Peyer's patch (tissue), 4 donors: ENCODE measurements around the gene CSRP2.

Experiments used
- POLR2A ChIP-seq, 2 donors: fragments of 450-650 bp; IDR thresholded peaks; one replicate each; pipeline ENCODE4 v1.5.1; 2017; ENCODE audit warnings: antibody characterized with exemption in 2 of 2, mild to moderate bottlenecking in 2 of 2, moderate library complexity in 2 of 2
- TF ChIP-seq, protein P1 (sequence below), 6 experiments: fragments of 450-650 bp in 4 of 6; fragments of 200-600 bp in 2 of 6; sonication (generic) in 1 of 6; IDR thresholded peaks; one replicate each; pipeline ENCODE4 v1.5.1; 2017 to 2019; ENCODE audit warnings: antibody characterized with exemption in 6 of 6, mild to moderate bottlenecking in 3 of 6, moderate library complexity in 1 of 6

DNA sequence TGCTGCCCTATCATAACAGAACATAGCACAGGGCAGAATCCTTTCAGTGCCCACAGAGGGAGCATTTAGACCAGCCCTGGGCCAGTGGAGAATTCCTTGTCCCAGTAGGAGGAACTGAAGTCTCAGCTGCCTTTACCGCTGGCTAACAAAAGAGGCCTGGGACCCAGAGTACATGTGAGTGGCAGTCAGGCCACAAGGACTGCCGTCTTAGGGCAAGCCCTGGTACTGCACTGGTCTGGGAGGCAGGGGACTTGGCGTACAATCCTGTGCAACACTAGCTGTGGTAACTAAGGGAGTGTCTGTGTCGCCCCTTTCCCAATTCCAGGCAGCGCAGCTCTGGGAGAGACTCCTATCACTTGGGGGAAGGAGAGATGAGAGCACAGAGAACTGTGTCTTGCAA, 17.0 kb upstream of the CSRP2 start:
- TF ChIP-seq, protein P1, sequence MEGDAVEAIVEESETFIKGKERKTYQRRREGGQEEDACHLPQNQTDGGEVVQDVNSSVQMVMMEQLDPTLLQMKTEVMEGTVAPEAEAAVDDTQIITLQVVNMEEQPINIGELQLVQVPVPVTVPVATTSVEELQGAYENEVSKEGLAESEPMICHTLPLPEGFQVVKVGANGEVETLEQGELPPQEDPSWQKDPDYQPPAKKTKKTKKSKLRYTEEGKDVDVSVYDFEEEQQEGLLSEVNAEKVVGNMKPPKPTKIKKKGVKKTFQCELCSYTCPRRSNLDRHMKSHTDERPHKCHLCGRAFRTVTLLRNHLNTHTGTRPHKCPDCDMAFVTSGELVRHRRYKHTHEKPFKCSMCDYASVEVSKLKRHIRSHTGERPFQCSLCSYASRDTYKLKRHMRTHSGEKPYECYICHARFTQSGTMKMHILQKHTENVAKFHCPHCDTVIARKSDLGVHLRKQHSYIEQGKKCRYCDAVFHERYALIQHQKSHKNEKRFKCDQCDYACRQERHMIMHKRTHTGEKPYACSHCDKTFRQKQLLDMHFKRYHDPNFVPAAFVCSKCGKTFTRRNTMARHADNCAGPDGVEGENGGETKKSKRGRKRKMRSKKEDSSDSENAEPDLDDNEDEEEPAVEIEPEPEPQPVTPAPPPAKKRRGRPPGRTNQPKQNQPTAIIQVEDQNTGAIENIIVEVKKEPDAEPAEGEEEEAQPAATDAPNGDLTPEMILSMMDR (IDR thresholded peaks at IDR 0.05) = no peak
- no peak for TF ChIP-seq POLR2A (IDR thresholded peaks at IDR 0.05)
